ENCODE data around the gene PTPRR.

PTPRR gene

DNA sequence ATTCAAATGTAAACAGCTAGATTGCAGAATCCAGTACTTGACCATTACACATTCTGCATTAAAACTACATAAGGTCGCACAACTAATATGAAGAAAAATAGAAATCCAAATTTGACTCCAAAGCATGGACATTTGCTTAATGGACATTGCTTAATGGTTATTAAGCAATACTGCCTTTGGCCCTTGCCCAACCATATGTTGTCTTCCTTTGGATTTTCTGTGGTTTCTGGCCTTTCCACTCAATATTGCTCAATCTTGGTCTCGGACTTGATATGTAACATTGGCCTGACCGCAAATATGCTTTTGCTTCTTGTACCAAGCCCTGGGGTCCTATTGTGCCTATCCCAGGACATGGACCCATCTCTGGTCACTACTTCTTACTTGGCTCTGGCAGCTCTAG lies 67.2 kb downstream of the PTPRR start:
- H3K27me3 ChIP-seq (ENCODE audit: control insufficient read depth, low read length), result no peaks in the 10 kb centered on the region

GRCh38 chr12:70852416-70853150 lies 68.0 kb downstream of the PTPRR start:
- Histone ChIP-seq H3K79me2 (ENCODE audit: control insufficient read depth, low read length) (no peaks in the 10 kb centered on the region), H3K4me3 (ENCODE audit: low read length) (no peak overlapping the region), H4K20me1 (ENCODE audit: control insufficient read depth, insufficient read depth, low read depth, low read length) (no peaks in the 10 kb centered on the region), H3F3A (ENCODE audit: control insufficient read depth, insufficient read depth) (no peaks in the 10 kb centered on the region), H3K27me3 (ENCODE audit: control insufficient read depth, low read length) (no peaks in the 10 kb centered on the region), H3K4me2 (ENCODE audit: low read length) (no peak overlapping the region), H3K27ac (ENCODE audit: low read depth, low read length) (no peak overlapping the region), H3K4me1 (ENCODE audit: control insufficient read depth, low read length) (no peaks in the 10 kb centered on the region), H3K9me3 (ENCODE audit: control insufficient read depth, insufficient read depth, low read length) (no peaks in the 10 kb centered on the region), H3K9me2 (replicated peaks; ENCODE audit: control insufficient read depth, low read length) (no peaks in the 10 kb centered on the region), H3K36me3 (ENCODE audit: control insufficient read depth, low read length) (no peaks in the 10 kb centered on the region)
- TF ChIP-seq, protein P1, sequence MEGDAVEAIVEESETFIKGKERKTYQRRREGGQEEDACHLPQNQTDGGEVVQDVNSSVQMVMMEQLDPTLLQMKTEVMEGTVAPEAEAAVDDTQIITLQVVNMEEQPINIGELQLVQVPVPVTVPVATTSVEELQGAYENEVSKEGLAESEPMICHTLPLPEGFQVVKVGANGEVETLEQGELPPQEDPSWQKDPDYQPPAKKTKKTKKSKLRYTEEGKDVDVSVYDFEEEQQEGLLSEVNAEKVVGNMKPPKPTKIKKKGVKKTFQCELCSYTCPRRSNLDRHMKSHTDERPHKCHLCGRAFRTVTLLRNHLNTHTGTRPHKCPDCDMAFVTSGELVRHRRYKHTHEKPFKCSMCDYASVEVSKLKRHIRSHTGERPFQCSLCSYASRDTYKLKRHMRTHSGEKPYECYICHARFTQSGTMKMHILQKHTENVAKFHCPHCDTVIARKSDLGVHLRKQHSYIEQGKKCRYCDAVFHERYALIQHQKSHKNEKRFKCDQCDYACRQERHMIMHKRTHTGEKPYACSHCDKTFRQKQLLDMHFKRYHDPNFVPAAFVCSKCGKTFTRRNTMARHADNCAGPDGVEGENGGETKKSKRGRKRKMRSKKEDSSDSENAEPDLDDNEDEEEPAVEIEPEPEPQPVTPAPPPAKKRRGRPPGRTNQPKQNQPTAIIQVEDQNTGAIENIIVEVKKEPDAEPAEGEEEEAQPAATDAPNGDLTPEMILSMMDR (IDR thresholded peaks at IDR 0.05; ENCODE audit: low read depth, low read length, poor library complexity, severe bottlenecking), result no peak
- TF ChIP-seq EZH2phosphoT487 (IDR thresholded peaks at IDR 0.05; ENCODE audit: borderline replicate concordance, low read length), result no peak

More for the DNA sequence above, 67.2 kb downstream of the PTPRR start:
- H3K27ac ChIP-seq (ENCODE audit: low read depth, low read length), result no peak overlapping the region
- H3K9me2 ChIP-seq (replicated peaks; ENCODE audit: control insufficient read depth, low read length), result no peaks in the 10 kb centered on the region
- H4K20me1 ChIP-seq (ENCODE audit: control insufficient read depth, insufficient read depth, low read depth, low read length), result no peaks in the 10 kb centered on the region
- H3K4me3 ChIP-seq (ENCODE audit: low read length), result no peak overlapping the region
- no peak for TF ChIP-seq EZH2phosphoT487 (IDR thresholded peaks at IDR 0.05; ENCODE audit: borderline replicate concordance, low read length)
- TF ChIP-seq, protein P1 (IDR thresholded peaks at IDR 0.05; ENCODE audit: low read depth, low read length, poor library complexity, severe bottlenecking), result no peak
- no peaks in the 10 kb centered on the region for H3K36me3 ChIP-seq (ENCODE audit: control insufficient read depth, low read length)
- H3K4me2 ChIP-seq (ENCODE audit: low read length), result no peak overlapping the region
- H3K79me2 ChIP-seq (ENCODE audit: control insufficient read depth, low read length), result no peaks in the 10 kb centered on the region
- no peaks in the 10 kb centered on the region for H3K4me1 ChIP-seq (ENCODE audit: control insufficient read depth, low read length)
- no peaks in the 10 kb centered on the region for H3F3A ChIP-seq (ENCODE audit: control insufficient read depth, insufficient read depth)
- H3K9me3 ChIP-seq (ENCODE audit: control insufficient read depth, insufficient read depth, low read length), result no peaks in the 10 kb centered on the region

GRCh38 chr12:70849265-70849960 lies 71.1 kb downstream of the PTPRR start:
- H3K27me3 ChIP-seq (ENCODE audit: control insufficient read depth, low read length), result no peaks in the 10 kb centered on the region

More at GRCh38 chr12:70849265-70849960, 71.1 kb downstream of the PTPRR start:
- Histone ChIP-seq H3K79me2 (ENCODE audit: control insufficient read depth, low read length) (no peaks in the 10 kb centered on the region), H3K4me3 (ENCODE audit: low read length) (no peak overlapping the region), H3K27ac (ENCODE audit: low read depth, low read length) (no peak overlapping the region), H3K4me2 (ENCODE audit: low read length) (no peak overlapping the region), H3F3A (ENCODE audit: control insufficient read depth, insufficient read depth) (no peaks in the 10 kb centered on the region), H3K9me3 (ENCODE audit: control insufficient read depth, insufficient read depth, low read length) (no peaks in the 10 kb centered on the region), H3K36me3 (ENCODE audit: control insufficient read depth, low read length) (no peaks in the 10 kb centered on the region), H3K4me1 (ENCODE audit: control insufficient read depth, low read length) (no peaks in the 10 kb centered on the region), H4K20me1 (ENCODE audit: control insufficient read depth, insufficient read depth, low read depth, low read length) (no peaks in the 10 kb centered on the region), H3K9me2 (replicated peaks; ENCODE audit: control insufficient read depth, low read length) (no peaks in the 10 kb centered on the region)
- TF ChIP-seq EZH2phosphoT487 (IDR thresholded peaks at IDR 0.05; ENCODE audit: borderline replicate concordance, low read length), result no peak
- TF ChIP-seq, protein P1 (IDR thresholded peaks at IDR 0.05; ENCODE audit: low read depth, low read length, poor library complexity, severe bottlenecking), result peak; percentile 26

Data from DOHH2 (cell line).